ENCODE results near the gene ARRDC3.

The ARRDC3 gene

GRCh38 chr5:91382530-91383026, 539 bp downstream of the ARRDC3 start:
- no peak for TF ChIP-seq CTCF (IDR thresholded peaks at IDR 0.05; ENCODE audit: low read depth, low read length, missing control alignments)
- H3K27me3 ChIP-seq (replicated peaks): no peaks in the 10 kb centered on the region
- DNase-seq: peak; percentile 25
- peaks cover 3% of the 10 kb centered on the region for H3K36me3 ChIP-seq (replicated peaks)
- H3K27ac ChIP-seq: peak overlapping the region; percentile 99
- peak overlapping the region; percentile 80 for H3K4me3 ChIP-seq (ENCODE audit: low read depth, low read length)
- in situ Hi-C loops (cut with HindIII; ENCODE audit: low pct_ligation_motif_present, low sequenced_read_pairs): no loop called here

- in situ Hi-C loops (cut with HindIII; ENCODE audit: low pct_ligation_motif_present, low sequenced_read_pairs): no loop called here
Measured at GRCh38 chr5:91381774-91382359, 1.2 kb downstream of the ARRDC3 start.

DNA sequence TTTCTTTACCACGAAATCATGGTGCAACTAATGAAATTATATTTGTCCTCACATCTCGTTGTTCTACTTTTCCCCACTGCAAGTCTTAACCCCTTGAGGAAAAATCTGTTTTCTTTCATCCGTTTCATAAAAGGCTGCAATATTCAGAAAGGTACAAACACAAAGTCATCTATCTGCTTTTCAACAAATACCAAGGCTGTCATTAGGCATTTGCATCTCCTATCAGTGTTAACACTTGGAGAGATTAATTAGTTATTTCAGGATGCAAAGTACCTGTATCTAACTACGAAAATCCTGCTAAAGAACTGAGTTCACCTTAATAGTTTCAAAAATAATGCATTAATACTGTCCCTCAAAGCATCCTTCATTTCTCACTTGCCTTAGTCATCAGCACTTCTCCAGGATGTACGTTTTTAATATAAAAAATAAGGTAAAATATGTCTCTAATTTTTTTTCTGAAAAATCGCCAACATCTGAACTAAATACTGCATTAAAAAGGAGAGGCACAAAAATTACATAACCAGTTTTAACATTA, 1.8 kb downstream of the ARRDC3 start:
- peak overlapping the region; percentile 99 for H3K27ac ChIP-seq
- H3K27me3 ChIP-seq (replicated peaks): no peaks in the 10 kb centered on the region
- no peak for TF ChIP-seq CTCF (IDR thresholded peaks at IDR 0.05; ENCODE audit: low read depth, low read length, missing control alignments)
- DNase-seq: no peak
- H3K36me3 ChIP-seq (replicated peaks): peaks cover 5% of the 10 kb centered on the region
- in situ Hi-C loops (cut with HindIII; ENCODE audit: low pct_ligation_motif_present, low sequenced_read_pairs): no loop called here
- H3K4me3 ChIP-seq (ENCODE audit: low read depth, low read length): peak overlapping the region; percentile 80

More at GRCh38 chr5:91381774-91382359, 1.2 kb downstream of the ARRDC3 start:
- peak overlapping the region; percentile 80 for H3K4me3 ChIP-seq (ENCODE audit: low read depth, low read length)
- TF ChIP-seq CTCF (IDR thresholded peaks at IDR 0.05; ENCODE audit: low read depth, low read length, missing control alignments): no peak
- no peaks in the 10 kb centered on the region for H3K27me3 ChIP-seq (replicated peaks)
- H3K27ac ChIP-seq: peak overlapping the region; percentile 99
- H3K36me3 ChIP-seq (replicated peaks): peaks cover 3% of the 10 kb centered on the region
- DNase-seq: peak; percentile 86

GRCh38 chr5:91380491-91381238, 2.5 kb downstream of the ARRDC3 start:
- H3K36me3 ChIP-seq (replicated peaks): peaks cover 5% of the 10 kb centered on the region
- peak overlapping the region; percentile 80 for H3K4me3 ChIP-seq (ENCODE audit: low read depth, low read length)
- peak; percentile 98 for DNase-seq
- H3K27me3 ChIP-seq (replicated peaks): no peaks in the 10 kb centered on the region
- TF ChIP-seq CTCF (IDR thresholded peaks at IDR 0.05; ENCODE audit: low read depth, low read length, missing control alignments): no peak
- H3K27ac ChIP-seq: peak overlapping the region; percentile 99
- in situ Hi-C loops (cut with HindIII; ENCODE audit: low pct_ligation_motif_present, low sequenced_read_pairs): no loop called here

DNA sequence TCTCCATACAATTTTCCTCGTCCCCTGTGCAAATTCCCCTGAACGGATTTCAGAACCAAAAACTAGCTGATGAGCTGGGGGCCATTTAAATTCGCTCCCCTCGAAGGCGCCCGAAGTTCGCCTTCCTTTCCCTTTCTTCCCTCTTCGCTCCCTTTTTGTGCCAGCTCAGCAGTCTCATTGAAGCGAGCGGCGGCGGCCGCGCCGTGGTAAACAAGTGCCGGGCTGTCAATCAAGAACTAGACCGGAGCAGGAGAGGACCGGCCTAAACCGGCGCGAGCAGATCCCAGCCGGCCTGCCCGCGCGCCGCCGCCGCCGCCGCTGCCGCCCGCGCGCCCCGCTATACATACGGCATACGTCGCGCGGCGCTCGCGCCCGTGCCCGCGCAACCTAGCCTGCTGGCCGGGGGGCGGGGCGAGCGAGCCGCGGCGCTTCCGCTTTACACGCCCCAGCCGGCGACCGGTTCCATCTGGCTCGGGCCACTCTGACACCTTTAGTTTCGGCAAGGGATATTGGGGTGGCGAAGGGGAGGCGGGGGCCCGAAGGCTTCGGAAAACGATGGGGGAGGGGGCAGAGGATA, 3.1 kb downstream of the ARRDC3 start:
- peak overlapping the region; percentile 80 for H3K4me3 ChIP-seq (ENCODE audit: low read depth, low read length)
- no peaks in the 10 kb centered on the region for H3K27me3 ChIP-seq (replicated peaks)
- DNase-seq: peak; percentile 93
- in situ Hi-C loops (cut with HindIII; ENCODE audit: low pct_ligation_motif_present, low sequenced_read_pairs): no loop called here
- H3K36me3 ChIP-seq (replicated peaks): peaks cover 9% of the 10 kb centered on the region
- H3K27ac ChIP-seq: peak overlapping the region; percentile 99
- TF ChIP-seq CTCF (IDR thresholded peaks at IDR 0.05; ENCODE audit: low read depth, low read length, missing control alignments): no peak

All from brain microvascular endothelial cell (primary cell).